Measurements from ENCODE around the gene ARNT2. TPM values are rescaled to one million over a fixed set of nuclear protein-coding genes. Genes with fewer than 3 reads are reported as not detected.

Gene ARNT2
- total RNA-seq, 1 experiment from 2014 or later: 7.0 TPM

DNA sequence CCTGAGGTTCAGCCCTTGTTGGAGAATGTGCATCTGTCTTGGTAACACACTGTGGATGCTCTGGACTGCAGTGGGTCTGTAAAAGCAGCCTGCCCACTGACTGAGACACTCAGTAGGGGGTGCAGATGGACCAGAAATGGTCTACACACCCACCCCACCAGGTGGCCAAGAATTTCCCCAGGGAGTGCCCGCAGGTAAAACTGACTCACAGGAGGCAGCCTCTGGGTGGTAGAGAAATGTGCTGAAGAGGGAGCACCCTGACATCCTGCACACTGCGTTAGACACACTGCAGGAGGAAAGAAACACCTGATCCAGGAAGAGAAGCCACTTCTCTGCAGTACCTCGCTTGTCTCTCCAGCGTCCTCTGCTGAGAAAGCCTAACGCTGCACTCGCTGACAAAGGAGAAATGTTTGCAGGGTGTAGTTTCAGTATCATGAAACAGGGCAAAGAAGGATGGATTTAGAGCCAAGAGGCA, 181.4 kb downstream of the ARNT2 start (continued):
- TF ChIP-seq, protein P1, sequence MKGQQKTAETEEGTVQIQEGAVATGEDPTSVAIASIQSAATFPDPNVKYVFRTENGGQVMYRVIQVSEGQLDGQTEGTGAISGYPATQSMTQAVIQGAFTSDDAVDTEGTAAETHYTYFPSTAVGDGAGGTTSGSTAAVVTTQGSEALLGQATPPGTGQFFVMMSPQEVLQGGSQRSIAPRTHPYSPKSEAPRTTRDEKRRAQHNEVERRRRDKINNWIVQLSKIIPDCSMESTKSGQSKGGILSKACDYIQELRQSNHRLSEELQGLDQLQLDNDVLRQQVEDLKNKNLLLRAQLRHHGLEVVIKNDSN (CRISPR knock-in tag; IDR thresholded peaks at IDR 0.05): no peak
- TF ChIP-seq SMAD4 (CRISPR knock-in tag; IDR thresholded peaks at IDR 0.05) (no peak), TP53 (CRISPR knock-in tag; IDR thresholded peaks at IDR 0.05) (no peak), PRRX2 (CRISPR knock-in tag; IDR thresholded peaks at IDR 0.05) (no peak), ATF2 (CRISPR knock-in tag; IDR thresholded peaks at IDR 0.05; ENCODE audit: borderline replicate concordance, low read depth) (no peak), GRHL2 (CRISPR knock-in tag; IDR thresholded peaks at IDR 0.05; ENCODE audit: insufficient replicate concordance, severe bottlenecking) (no peak)
- TF ChIP-seq, protein P2, sequence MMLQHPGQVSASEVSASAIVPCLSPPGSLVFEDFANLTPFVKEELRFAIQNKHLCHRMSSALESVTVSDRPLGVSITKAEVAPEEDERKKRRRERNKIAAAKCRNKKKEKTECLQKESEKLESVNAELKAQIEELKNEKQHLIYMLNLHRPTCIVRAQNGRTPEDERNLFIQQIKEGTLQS (CRISPR knock-in tag; conservative IDR thresholded peaks at IDR 0.05): no peak

DNA sequence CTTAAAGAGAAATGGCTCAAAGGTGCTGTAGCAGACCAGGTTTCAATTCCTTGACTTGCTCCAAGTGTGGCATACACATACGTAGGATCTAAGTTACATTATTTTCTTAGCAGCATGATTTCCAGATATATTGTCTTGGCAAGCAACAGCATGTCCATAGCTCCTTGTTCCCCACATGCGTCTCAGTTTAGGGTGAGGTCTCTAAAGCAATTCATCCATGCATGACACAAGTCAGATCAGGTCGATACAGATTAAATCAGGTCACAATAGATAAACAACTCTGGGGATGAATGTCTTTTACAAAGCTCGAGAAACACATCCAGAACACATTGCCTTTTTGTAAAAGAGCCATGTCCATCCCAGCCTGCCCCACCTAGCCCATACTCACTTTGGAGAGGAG, 182.0 kb downstream of the ARNT2 start:
- ATAC-seq (no peak), DNase-seq (ENCODE audit: low spot score) (no peak)
- Mint-ChIP-seq H3K9me3 (no peaks in the 10 kb centered on the region), H3K27ac (no peak overlapping the region), H3K4me1 (peaks cover 26% of the 10 kb centered on the region), H3K4me3 (no peak overlapping the region), H3K36me3 (no peaks in the 10 kb centered on the region), H3K27me3 (ENCODE audit: low read depth) (no peaks in the 10 kb centered on the region)
- ChIA-PET POLR2A (no interaction called here), CTCF (interaction anchor here (1.4 to 2.1 kb wide), 3 partner anchors 112 to 194 kb away, joined by 10 to 24 read pairs (median 18); partner anchors contain the start of gene CEMIP)
- TF ChIP-seq TEAD1 (CRISPR knock-in tag; IDR thresholded peaks at IDR 0.05) (no peak), CDX4 (CRISPR knock-in tag; IDR thresholded peaks at IDR 0.05; ENCODE audit: borderline replicate concordance) (no peak), ATF6 (CRISPR knock-in tag; IDR thresholded peaks at IDR 0.05) (no peak), MXD4 (CRISPR knock-in tag; IDR thresholded peaks at IDR 0.05; ENCODE audit: borderline replicate concordance) (no peak), FOXK1 (CRISPR knock-in tag; IDR thresholded peaks at IDR 0.05) (no peak), ESRRA (CRISPR knock-in tag; IDR thresholded peaks at IDR 0.05; ENCODE audit: borderline replicate concordance) (no peak), KAT7 (CRISPR knock-in tag; IDR thresholded peaks at IDR 0.05; ENCODE audit: borderline replicate concordance) (no peak), ZNF232 (CRISPR knock-in tag; IDR thresholded peaks at IDR 0.05) (no peak), JUN (CRISPR knock-in tag; IDR thresholded peaks at IDR 0.05) (no peak)
- TF ChIP-seq, protein P3, sequence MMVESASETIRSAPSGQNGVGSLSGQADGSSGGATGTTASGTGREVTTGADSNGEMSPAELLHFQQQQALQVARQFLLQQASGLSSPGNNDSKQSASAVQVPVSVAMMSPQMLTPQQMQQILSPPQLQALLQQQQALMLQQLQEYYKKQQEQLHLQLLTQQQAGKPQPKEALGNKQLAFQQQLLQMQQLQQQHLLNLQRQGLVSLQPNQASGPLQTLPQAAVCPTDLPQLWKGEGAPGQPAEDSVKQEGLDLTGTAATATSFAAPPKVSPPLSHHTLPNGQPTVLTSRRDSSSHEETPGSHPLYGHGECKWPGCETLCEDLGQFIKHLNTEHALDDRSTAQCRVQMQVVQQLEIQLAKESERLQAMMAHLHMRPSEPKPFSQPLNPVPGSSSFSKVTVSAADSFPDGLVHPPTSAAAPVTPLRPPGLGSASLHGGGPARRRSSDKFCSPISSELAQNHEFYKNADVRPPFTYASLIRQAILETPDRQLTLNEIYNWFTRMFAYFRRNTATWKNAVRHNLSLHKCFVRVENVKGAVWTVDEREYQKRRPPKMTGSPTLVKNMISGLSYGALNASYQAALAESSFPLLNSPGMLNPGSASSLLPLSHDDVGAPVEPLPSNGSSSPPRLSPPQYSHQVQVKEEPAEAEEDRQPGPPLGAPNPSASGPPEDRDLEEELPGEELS (CRISPR knock-in tag; IDR thresholded peaks at IDR 0.05): no peak
- TF ChIP-seq, protein P4, sequence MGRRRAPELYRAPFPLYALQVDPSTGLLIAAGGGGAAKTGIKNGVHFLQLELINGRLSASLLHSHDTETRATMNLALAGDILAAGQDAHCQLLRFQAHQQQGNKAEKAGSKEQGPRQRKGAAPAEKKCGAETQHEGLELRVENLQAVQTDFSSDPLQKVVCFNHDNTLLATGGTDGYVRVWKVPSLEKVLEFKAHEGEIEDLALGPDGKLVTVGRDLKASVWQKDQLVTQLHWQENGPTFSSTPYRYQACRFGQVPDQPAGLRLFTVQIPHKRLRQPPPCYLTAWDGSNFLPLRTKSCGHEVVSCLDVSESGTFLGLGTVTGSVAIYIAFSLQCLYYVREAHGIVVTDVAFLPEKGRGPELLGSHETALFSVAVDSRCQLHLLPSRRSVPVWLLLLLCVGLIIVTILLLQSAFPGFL (CRISPR knock-in tag; IDR thresholded peaks at IDR 0.05; ENCODE audit: borderline replicate concordance): no peak
- TF ChIP-seq, protein P5, sequence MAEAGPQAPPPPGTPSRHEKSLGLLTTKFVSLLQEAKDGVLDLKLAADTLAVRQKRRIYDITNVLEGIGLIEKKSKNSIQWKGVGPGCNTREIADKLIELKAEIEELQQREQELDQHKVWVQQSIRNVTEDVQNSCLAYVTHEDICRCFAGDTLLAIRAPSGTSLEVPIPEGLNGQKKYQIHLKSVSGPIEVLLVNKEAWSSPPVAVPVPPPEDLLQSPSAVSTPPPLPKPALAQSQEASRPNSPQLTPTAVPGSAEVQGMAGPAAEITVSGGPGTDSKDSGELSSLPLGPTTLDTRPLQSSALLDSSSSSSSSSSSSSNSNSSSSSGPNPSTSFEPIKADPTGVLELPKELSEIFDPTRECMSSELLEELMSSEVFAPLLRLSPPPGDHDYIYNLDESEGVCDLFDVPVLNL (CRISPR knock-in tag; IDR thresholded peaks at IDR 0.05; ENCODE audit: borderline replicate concordance, low read depth): no peak
